CD14-positive monocyte (primary cell): ENCODE measurements around the gene FAAH2. TPM values are rescaled to one million over a fixed set of nuclear protein-coding genes. Genes with fewer than 3 reads are reported as not detected.

Experiments used
- DNase-seq, 3 donors: peaks; one replicate each; pipeline ENCODE4 v3.0.0-alpha.2; 2011 to 2022
- H2AFZ ChIP-seq: 2 replicates; pipeline ENCODE4 v1.6.0; 2012; ENCODE audit warnings: mild to moderate bottlenecking, low read depth, low read length, inconsistent platforms; ENCODE audit not compliant: insufficient read depth, poor library complexity, severe bottlenecking
- H3K27ac ChIP-seq, 2 donors: 1 replicate in 1 of 2; 2 replicates in 1 of 2; pipeline ENCODE4 v1.5.1; 2012 to 2013; ENCODE audit warnings: low read length in 2 of 2, control low read depth in 1 of 2, inconsistent platforms in 1 of 2, low read depth in 1 of 2, mild to moderate bottlenecking in 1 of 2
- H3K27me3 ChIP-seq, 2 donors: one replicate each; pipeline versions ENCODE4 v1.6.0 to v1.6.1; 2011 to 2013; ENCODE audit warnings: low read length in 2 of 2; ENCODE audit not compliant: control insufficient read depth in 2 of 2, insufficient read depth in 2 of 2
- H3K36me3 ChIP-seq, 2 donors: replicated peaks in 1 of 2; 1 replicate in 1 of 2; 2 replicates in 1 of 2; pipeline versions ENCODE4 v1.5.1 to v1.6.1; 2012 to 2013; ENCODE audit warnings: low read length in 2 of 2, control low read depth in 1 of 2, inconsistent platforms in 1 of 2, mild to moderate bottlenecking in 1 of 2; ENCODE audit not compliant: insufficient read depth in 2 of 2, control insufficient read depth in 1 of 2
- H3K4me1 ChIP-seq, 2 donors: 1 replicate in 1 of 2; 2 replicates in 1 of 2; pipeline versions ENCODE4 v1.5.1 to v1.6.1; 2012 to 2013; ENCODE audit warnings: low read length in 2 of 2, control low read depth in 1 of 2, inconsistent platforms in 1 of 2, mild to moderate bottlenecking in 1 of 2, moderate library complexity in 1 of 2; ENCODE audit not compliant: insufficient read depth in 2 of 2, control insufficient read depth in 1 of 2
- H3K4me2 ChIP-seq: replicated peaks from 2 replicates; pipeline ENCODE3; 2012; ENCODE audit warnings: low read length, moderate library complexity, mild to moderate bottlenecking; ENCODE audit not compliant: poor library complexity, severe bottlenecking; ENCODE audit errors: extremely low read depth
- H3K4me3 ChIP-seq, 3 experiments: fragments of 200-600 bp in 1 of 3; sonication (generic) in 1 of 3; replicated peaks in 1 of 3; 1 replicate in 2 of 3; 2 replicates in 1 of 3; pipeline ENCODE4 v1.5.1; 2011 to 2013; ENCODE audit warnings: low read length in 3 of 3, mild to moderate bottlenecking in 3 of 3, control low read depth in 2 of 3, low read depth in 2 of 3, inconsistent platforms in 1 of 3, moderate library complexity in 1 of 3
- H3K79me2 ChIP-seq: 2 replicates; pipeline ENCODE4 v1.6.0; 2012; ENCODE audit warnings: mild to moderate bottlenecking, control low read depth, inconsistent platforms, low read length, moderate library complexity; ENCODE audit not compliant: insufficient read depth
- H3K9ac ChIP-seq: 2 replicates; pipeline ENCODE4 v1.6.0; 2017; ENCODE audit warnings: low read length, mild to moderate bottlenecking; ENCODE audit not compliant: insufficient read depth, poor library complexity, severe bottlenecking
- H3K9me3 ChIP-seq, 2 donors: replicated peaks in 1 of 2; 1 replicate in 1 of 2; 2 replicates in 1 of 2; pipeline versions ENCODE4 v1.5.1 to v1.6.1; 2012 to 2013; ENCODE audit warnings: low read length in 2 of 2, control low read depth in 1 of 2; ENCODE audit not compliant: control insufficient read depth in 1 of 2, insufficient read depth in 1 of 2
- H4K20me1 ChIP-seq: 2 replicates; pipeline ENCODE4 v1.6.0; 2012; ENCODE audit warnings: mild to moderate bottlenecking, low read length, control low read depth, moderate library complexity; ENCODE audit not compliant: insufficient read depth
- H3K27ac Mint-ChIP-seq, 7 donors: one replicate each; pipeline ENCODE4 v1.8.0; 2020; ENCODE audit warnings: mild to moderate bottlenecking in 7 of 7, mixed read lengths in 7 of 7, moderate library complexity in 6 of 7, inconsistent platforms in 2 of 7
- H3K27me3 Mint-ChIP-seq, 3 donors: one replicate each; pipeline ENCODE4 v1.8.0; 2021 to 2022; ENCODE audit warnings: low read depth in 3 of 3, mild to moderate bottlenecking in 3 of 3, mixed read lengths in 3 of 3, moderate library complexity in 3 of 3, inconsistent platforms in 1 of 3
- H3K36me3 Mint-ChIP-seq, 2 donors: one replicate each; pipeline ENCODE4 v1.8.0; 2020; ENCODE audit warnings: mixed read lengths in 2 of 2, inconsistent platforms in 1 of 2, mild to moderate bottlenecking in 1 of 2
- H3K4me1 Mint-ChIP-seq: one replicate; pipeline ENCODE4 v1.8.0; 2020; ENCODE audit warnings: mild to moderate bottlenecking, mixed read lengths
- H3K4me3 Mint-ChIP-seq, 2 donors: one replicate each; pipeline ENCODE4 v1.8.0; 2020; ENCODE audit warnings: mild to moderate bottlenecking in 2 of 2, mixed read lengths in 2 of 2, moderate library complexity in 1 of 2
- H3K9me3 Mint-ChIP-seq, 7 donors: one replicate each; pipeline ENCODE4 v1.8.0; 2020 to 2022; ENCODE audit warnings: mixed read lengths in 7 of 7, mild to moderate bottlenecking in 6 of 7, moderate library complexity in 6 of 7, inconsistent platforms in 2 of 7
- CTCF ChIP-seq: fragments of 200-600 bp; IDR thresholded peaks from one replicate; pipeline ENCODE4 v1.8.0; 2022; ENCODE audit warnings: antibody characterized with exemption, mild to moderate bottlenecking
- WGBS: methylation state at CpG from one replicate; pipeline ENCODE4 v1.1.5; 2013; ENCODE audit warnings: missing lambda C conversion rate; ENCODE audit not compliant: insufficient coverage; 5-methylcytosine and 5-hydroxymethylcytosine counted together
- intact Hi-C, 2 donors: fragments of 100-400 bp; cut with micrococcal nuclease; formaldehyde crosslinking; loops; one replicate each; pipeline versions ENCODE4 v1.15.0 to v1.15.1; 2023
- polyA plus RNA-seq, 3 donors: library from polyadenylated mRNA; depleted of rRNA in 1 of 3; unstranded in 2 of 3; stranded (reverse) in 1 of 3; fragments of 300-500 nt in 2 of 3; fragments of >200 nt in 1 of 3; fragmentation: Illumina TruSeq in 2 of 3; gene quantifications; 1 replicate in 2 of 3; 2 replicates in 1 of 3; pipeline ENCODE4 v1.2.3, GENCODE V29; 2012 to 2021

FAAH2 gene
- polyA plus RNA-seq, 3 donors = not detected

DNA sequence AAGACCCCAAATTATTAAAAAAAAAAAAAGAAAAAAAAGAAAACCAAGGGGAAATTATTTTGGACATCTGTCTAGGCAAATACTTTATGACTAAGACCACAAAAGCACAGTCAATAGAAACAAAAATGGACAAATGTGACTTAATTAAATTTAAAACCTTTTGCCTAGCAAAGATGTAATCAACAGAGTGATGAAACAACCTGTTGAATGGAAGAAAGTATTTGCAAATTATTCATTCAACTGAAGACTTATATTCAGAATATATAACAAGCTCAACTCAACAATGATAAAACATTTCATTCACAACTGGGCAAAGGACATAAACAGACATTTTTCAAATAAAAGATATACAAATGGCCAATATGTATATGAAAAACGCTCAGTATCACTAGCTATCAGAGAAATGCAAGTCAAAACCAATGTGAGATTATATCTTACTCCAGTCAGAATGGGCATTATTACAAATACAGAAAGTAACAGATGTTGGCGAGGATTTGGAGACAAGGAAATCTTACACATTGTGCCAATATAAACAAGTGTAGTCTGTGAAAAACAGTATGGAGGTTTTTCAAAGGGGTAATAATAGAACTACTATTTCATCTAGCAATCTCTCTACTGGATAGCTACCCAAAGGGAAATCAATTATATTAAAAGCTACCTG lies 67.1 kb downstream of the FAAH2 start:
- no peaks in the 10 kb centered on the region for H3K4me1 ChIP-seq
- DNase-seq = no peak
- Mint-ChIP-seq H3K27ac (no peak overlapping the region), H3K4me1 (no peaks in the 10 kb centered on the region), H3K9me3 (peaks cover 0 to 3% (median 0%) of the 10 kb centered on the region in 7 donors), H3K36me3 (no peaks in the 10 kb centered on the region), H3K4me3 (no peak overlapping the region), H3K27me3 (no peaks in the 10 kb centered on the region)
- no peak overlapping the region for H3K4me3 ChIP-seq
- H2AFZ ChIP-seq = no peak overlapping the region
- H3K27me3 ChIP-seq = no peaks in the 10 kb centered on the region
- TF ChIP-seq CTCF = no peak
- no peaks in the 10 kb centered on the region for H3K79me2 ChIP-seq
- no peaks in the 10 kb centered on the region for H3K36me3 ChIP-seq
- no peak overlapping the region for H3K27ac ChIP-seq
- no peak overlapping the region for H3K9ac ChIP-seq
- intact Hi-C loops = no loop called here
- H4K20me1 ChIP-seq = no peaks in the 10 kb centered on the region
- no peak overlapping the region for H3K4me2 ChIP-seq
- no CpG with 5 or more reads among the region's 2 CpGs for WGBS
- peaks cover 0 to under 1% of the 10 kb centered on the region in 2 donors for H3K9me3 ChIP-seq

DNA sequence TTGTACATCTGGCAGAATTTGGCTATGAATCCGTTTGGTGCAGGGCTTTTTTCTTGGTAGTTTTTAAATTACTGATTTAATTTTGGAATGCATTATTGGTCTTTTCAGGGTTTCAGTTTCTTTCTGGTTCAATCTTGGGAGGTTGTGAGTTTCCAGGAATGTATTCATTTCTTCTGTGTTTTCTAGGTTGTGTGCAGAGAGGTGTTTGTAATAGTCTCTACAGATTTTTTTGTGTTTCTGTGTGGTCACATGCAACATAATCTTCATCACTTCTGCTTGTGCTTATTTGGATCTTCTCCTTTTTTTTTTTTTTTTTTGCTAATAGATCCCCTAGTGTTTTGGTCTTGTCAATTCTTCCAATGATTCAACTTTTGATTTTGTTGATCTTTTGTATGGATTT lies 77.6 kb downstream of the FAAH2 start:
- no peaks in the 10 kb centered on the region for H3K79me2 ChIP-seq
- H2AFZ ChIP-seq = no peak overlapping the region
- no peak overlapping the region for H3K4me3 Mint-ChIP-seq
- no peaks in the 10 kb centered on the region for H4K20me1 ChIP-seq
- no peak for DNase-seq
- peaks cover 0 to 12% of the 10 kb centered on the region in 2 donors for H3K9me3 ChIP-seq
- H3K27ac Mint-ChIP-seq = no peak overlapping the region
- H3K27me3 ChIP-seq = no peaks in the 10 kb centered on the region
- H3K4me1 ChIP-seq = no peaks in the 10 kb centered on the region
- peaks cover 0 to 4% (median 0%) of the 10 kb centered on the region in 3 donors for H3K27me3 Mint-ChIP-seq
- H3K4me1 Mint-ChIP-seq = no peaks in the 10 kb centered on the region
- no peaks in the 10 kb centered on the region for H3K36me3 ChIP-seq
- no peak overlapping the region for H3K4me2 ChIP-seq
- H3K9me3 Mint-ChIP-seq = peaks cover 0 to 9% (median 2%) of the 10 kb centered on the region in 7 donors
- 100% methylated on average over 1 of the region's 1 CpG for WGBS
- H3K4me3 ChIP-seq = no peak overlapping the region
- no peak for TF ChIP-seq CTCF
- no peak overlapping the region for H3K27ac ChIP-seq
- no peak overlapping the region for H3K9ac ChIP-seq
- no peaks in the 10 kb centered on the region for H3K36me3 Mint-ChIP-seq
- intact Hi-C loops = no loop called here
